ENCODE results near the gene CASS4.

GRCh38 chr20:56487216-56487615 is 75.2 kb downstream of the CASS4 start:
- TF ChIP-seq CTCF (IDR thresholded peaks at IDR 0.05; ENCODE audit: low read depth, low read length, missing input control) = no peak
- TF ChIP-seq JUND (IDR thresholded peaks at IDR 0.05) = no peak
- TF ChIP-seq, protein P1, sequence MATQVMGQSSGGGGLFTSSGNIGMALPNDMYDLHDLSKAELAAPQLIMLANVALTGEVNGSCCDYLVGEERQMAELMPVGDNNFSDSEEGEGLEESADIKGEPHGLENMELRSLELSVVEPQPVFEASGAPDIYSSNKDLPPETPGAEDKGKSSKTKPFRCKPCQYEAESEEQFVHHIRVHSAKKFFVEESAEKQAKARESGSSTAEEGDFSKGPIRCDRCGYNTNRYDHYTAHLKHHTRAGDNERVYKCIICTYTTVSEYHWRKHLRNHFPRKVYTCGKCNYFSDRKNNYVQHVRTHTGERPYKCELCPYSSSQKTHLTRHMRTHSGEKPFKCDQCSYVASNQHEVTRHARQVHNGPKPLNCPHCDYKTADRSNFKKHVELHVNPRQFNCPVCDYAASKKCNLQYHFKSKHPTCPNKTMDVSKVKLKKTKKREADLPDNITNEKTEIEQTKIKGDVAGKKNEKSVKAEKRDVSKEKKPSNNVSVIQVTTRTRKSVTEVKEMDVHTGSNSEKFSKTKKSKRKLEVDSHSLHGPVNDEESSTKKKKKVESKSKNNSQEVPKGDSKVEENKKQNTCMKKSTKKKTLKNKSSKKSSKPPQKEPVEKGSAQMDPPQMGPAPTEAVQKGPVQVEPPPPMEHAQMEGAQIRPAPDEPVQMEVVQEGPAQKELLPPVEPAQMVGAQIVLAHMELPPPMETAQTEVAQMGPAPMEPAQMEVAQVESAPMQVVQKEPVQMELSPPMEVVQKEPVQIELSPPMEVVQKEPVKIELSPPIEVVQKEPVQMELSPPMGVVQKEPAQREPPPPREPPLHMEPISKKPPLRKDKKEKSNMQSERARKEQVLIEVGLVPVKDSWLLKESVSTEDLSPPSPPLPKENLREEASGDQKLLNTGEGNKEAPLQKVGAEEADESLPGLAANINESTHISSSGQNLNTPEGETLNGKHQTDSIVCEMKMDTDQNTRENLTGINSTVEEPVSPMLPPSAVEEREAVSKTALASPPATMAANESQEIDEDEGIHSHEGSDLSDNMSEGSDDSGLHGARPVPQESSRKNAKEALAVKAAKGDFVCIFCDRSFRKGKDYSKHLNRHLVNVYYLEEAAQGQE (IDR thresholded peaks at IDR 0.05) = no peak
- no peak for TF ChIP-seq SP1 (IDR thresholded peaks at IDR 0.05)
- TF ChIP-seq, protein P2, sequence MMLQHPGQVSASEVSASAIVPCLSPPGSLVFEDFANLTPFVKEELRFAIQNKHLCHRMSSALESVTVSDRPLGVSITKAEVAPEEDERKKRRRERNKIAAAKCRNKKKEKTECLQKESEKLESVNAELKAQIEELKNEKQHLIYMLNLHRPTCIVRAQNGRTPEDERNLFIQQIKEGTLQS (IDR thresholded peaks at IDR 0.05) = no peak
- no peak for TF ChIP-seq GABPA (IDR thresholded peaks at IDR 0.05 in 1 of 2, conservative IDR thresholded peaks at IDR 0.05 in 1 of 2)
- TF ChIP-seq ZBTB33 (IDR thresholded peaks at IDR 0.05) = no peak
- no peak for TF ChIP-seq TAF1 (conservative IDR thresholded peaks at IDR 0.05)
- no peak for TF ChIP-seq MAX (IDR thresholded peaks at IDR 0.05)
- no peak for TF ChIP-seq RAD21 (IDR thresholded peaks at IDR 0.05)
- no peak for TF ChIP-seq RXRA (IDR thresholded peaks at IDR 0.05)
- no peak for TF ChIP-seq YY1 (IDR thresholded peaks at IDR 0.05)
